ENCODE results near the gene OR5A1.

OR5A1 gene

GRCh38 chr11:59436169-59436568, at the start of gene OR5A1:
OR5A1 (plus strand) TSS chr11:59436469; CDS start chr11:59443169, 6,700 bp downstream.
- no peaks in the 10 kb centered on the region for H3K27me3 Mint-ChIP-seq
- no peaks in the 10 kb centered on the region for H3K9me3 Mint-ChIP-seq
- no peaks in the 10 kb centered on the region for H3K36me3 Mint-ChIP-seq (ENCODE audit: low read depth)
- intact Hi-C loops (cut with micrococcal nuclease), result no loop called here
- H3K4me3 Mint-ChIP-seq, result no peak within 1 kb of the TSS
- peaks cover 7% of the 10 kb centered on the region for H3K4me1 Mint-ChIP-seq (ENCODE audit: low read depth)
- no peak within 1 kb of the TSS for H3K27ac Mint-ChIP-seq

GRCh38 chr11:59394186-59394585, 42.1 kb upstream of the OR5A1 start:
- Mint-ChIP-seq H3K27ac (no peak overlapping the region), H3K36me3 (ENCODE audit: low read depth) (no peaks in the 10 kb centered on the region), H3K9me3 (no peaks in the 10 kb centered on the region), H3K4me1 (ENCODE audit: low read depth) (no peaks in the 10 kb centered on the region), H3K27me3 (no peaks in the 10 kb centered on the region), H3K4me3 (no peak overlapping the region)
- intact Hi-C loops (cut with micrococcal nuclease), result no loop called here

GRCh38 chr11:59400461-59401261, 35.6 kb upstream of the OR5A1 start:
- Mint-ChIP-seq H3K36me3 (ENCODE audit: low read depth) (no peaks in the 10 kb centered on the region), H3K9me3 (peaks cover 20% of the 10 kb centered on the region), H3K4me3 (no peak overlapping the region), H3K27ac (no peak overlapping the region), H3K27me3 (no peaks in the 10 kb centered on the region), H3K4me1 (ENCODE audit: low read depth) (no peaks in the 10 kb centered on the region)
- intact Hi-C loops (cut with micrococcal nuclease), result no loop called here

- intact Hi-C loops (cut with micrococcal nuclease), result no loop called here
- Mint-ChIP-seq H3K27me3 (no peaks in the 10 kb centered on the region), H3K27ac (no peak overlapping the region), H3K36me3 (ENCODE audit: low read depth) (no peaks in the 10 kb centered on the region), H3K4me3 (no peak overlapping the region), H3K4me1 (ENCODE audit: low read depth) (no peaks in the 10 kb centered on the region), H3K9me3 (peaks cover 20% of the 10 kb centered on the region)
These were observed 35.1 kb upstream of the OR5A1 start for GRCh38 chr11:59401262-59401552.

GRCh38 chr11:59403546-59403945, 32.7 kb upstream of the OR5A1 start:
- Mint-ChIP-seq H3K36me3 (ENCODE audit: low read depth) (no peaks in the 10 kb centered on the region), H3K9me3 (peaks cover 23% of the 10 kb centered on the region), H3K4me1 (ENCODE audit: low read depth) (no peaks in the 10 kb centered on the region), H3K27ac (no peak overlapping the region), H3K27me3 (no peaks in the 10 kb centered on the region), H3K4me3 (no peak overlapping the region)
- intact Hi-C loops (cut with micrococcal nuclease), result no loop called here

- H3K27me3 Mint-ChIP-seq, result peaks cover 4% of the 10 kb centered on the region
- intact Hi-C loops (cut with micrococcal nuclease), result no loop called here
- peaks cover 26% of the 10 kb centered on the region for H3K9me3 Mint-ChIP-seq
- no peak overlapping the region for H3K27ac Mint-ChIP-seq
- H3K4me1 Mint-ChIP-seq (ENCODE audit: low read depth), result peaks cover 12% of the 10 kb centered on the region
- H3K4me3 Mint-ChIP-seq, result no peak overlapping the region
- no peaks in the 10 kb centered on the region for H3K36me3 Mint-ChIP-seq (ENCODE audit: low read depth)
These were observed 22.6 kb upstream of the OR5A1 start for GRCh38 chr11:59413646-59414045.

- intact Hi-C loops (cut with micrococcal nuclease), result no loop called here
- Mint-ChIP-seq H3K27me3 (peaks cover 4% of the 10 kb centered on the region), H3K4me1 (ENCODE audit: low read depth) (peaks cover 12% of the 10 kb centered on the region), H3K9me3 (peaks cover 11% of the 10 kb centered on the region), H3K4me3 (no peak overlapping the region), H3K36me3 (ENCODE audit: low read depth) (no peaks in the 10 kb centered on the region), H3K27ac (no peak overlapping the region)
These were observed 21.2 kb upstream of the OR5A1 start for GRCh38 chr11:59415111-59415510.

GRCh38 chr11:59416613-59417012, 19.7 kb upstream of the OR5A1 start:
- Mint-ChIP-seq H3K4me3 (no peak overlapping the region), H3K9me3 (no peaks in the 10 kb centered on the region), H3K27ac (no peak overlapping the region), H3K4me1 (ENCODE audit: low read depth) (peaks cover 12% of the 10 kb centered on the region), H3K27me3 (peaks cover 4% of the 10 kb centered on the region), H3K36me3 (ENCODE audit: low read depth) (no peaks in the 10 kb centered on the region)
- intact Hi-C loops (cut with micrococcal nuclease), result no loop called here

GRCh38 chr11:59417023-59417422, 19.2 kb upstream of the OR5A1 start:
- H3K9me3 Mint-ChIP-seq, result no peaks in the 10 kb centered on the region
- H3K4me3 Mint-ChIP-seq, result no peak overlapping the region
- intact Hi-C loops (cut with micrococcal nuclease), result no loop called here
- H3K27me3 Mint-ChIP-seq, result peaks cover 4% of the 10 kb centered on the region
- H3K36me3 Mint-ChIP-seq (ENCODE audit: low read depth), result no peaks in the 10 kb centered on the region
- H3K27ac Mint-ChIP-seq, result no peak overlapping the region
- H3K4me1 Mint-ChIP-seq (ENCODE audit: low read depth), result peaks cover 12% of the 10 kb centered on the region

GRCh38 chr11:59418156-59418555, 18.1 kb upstream of the OR5A1 start:
- intact Hi-C loops (cut with micrococcal nuclease), result no loop called here
- no peak overlapping the region for H3K27ac Mint-ChIP-seq
- no peaks in the 10 kb centered on the region for H3K9me3 Mint-ChIP-seq
- H3K27me3 Mint-ChIP-seq, result peaks cover 4% of the 10 kb centered on the region
- peaks cover 8% of the 10 kb centered on the region for H3K4me1 Mint-ChIP-seq (ENCODE audit: low read depth)
- H3K4me3 Mint-ChIP-seq, result no peak overlapping the region
- no peaks in the 10 kb centered on the region for H3K36me3 Mint-ChIP-seq (ENCODE audit: low read depth)

GRCh38 chr11:59423835-59424234, 12.4 kb upstream of the OR5A1 start:
- H3K27me3 Mint-ChIP-seq, result no peaks in the 10 kb centered on the region
- intact Hi-C loops (cut with micrococcal nuclease), result no loop called here
- H3K36me3 Mint-ChIP-seq (ENCODE audit: low read depth), result no peaks in the 10 kb centered on the region
- no peak overlapping the region for H3K4me3 Mint-ChIP-seq
- no peaks in the 10 kb centered on the region for H3K9me3 Mint-ChIP-seq
- no peaks in the 10 kb centered on the region for H3K4me1 Mint-ChIP-seq (ENCODE audit: low read depth)
- H3K27ac Mint-ChIP-seq, result no peak overlapping the region

GRCh38 chr11:59425131-59425530, 11.1 kb upstream of the OR5A1 start:
- no peaks in the 10 kb centered on the region for H3K36me3 Mint-ChIP-seq (ENCODE audit: low read depth)
- H3K27me3 Mint-ChIP-seq, result no peaks in the 10 kb centered on the region
- intact Hi-C loops (cut with micrococcal nuclease), result loop anchor here (5.0 kb wide), 1 partner anchor 133 kb away; no protein-coding TSS in a partner anchor
- H3K9me3 Mint-ChIP-seq, result no peaks in the 10 kb centered on the region
- no peak overlapping the region for H3K27ac Mint-ChIP-seq
- no peak overlapping the region for H3K4me3 Mint-ChIP-seq
- no peaks in the 10 kb centered on the region for H3K4me1 Mint-ChIP-seq (ENCODE audit: low read depth)

GRCh38 chr11:59426361-59427067, 9.8 kb upstream of the OR5A1 start, which contains the start of gene OR5A2:
OR5A2 (minus strand) TSS chr11:59426413; CDS start chr11:59422953, 3,460 bp downstream.
- H3K36me3 Mint-ChIP-seq (ENCODE audit: low read depth), result no peaks in the 10 kb centered on the region
- H3K4me3 Mint-ChIP-seq, result no peak within 1 kb of the TSS
- no peak within 1 kb of the TSS for H3K27ac Mint-ChIP-seq
- intact Hi-C loops (cut with micrococcal nuclease), result loop anchor here (5.0 kb wide), 1 partner anchor 134 kb away; no protein-coding TSS in a partner anchor
- H3K4me1 Mint-ChIP-seq (ENCODE audit: low read depth), result no peaks in the 10 kb centered on the region
- no peaks in the 10 kb centered on the region for H3K27me3 Mint-ChIP-seq
- no peaks in the 10 kb centered on the region for H3K9me3 Mint-ChIP-seq

- H3K27ac Mint-ChIP-seq, result no peak overlapping the region
- no peaks in the 10 kb centered on the region for H3K36me3 Mint-ChIP-seq (ENCODE audit: low read depth)
- no peak overlapping the region for H3K4me3 Mint-ChIP-seq
- no peaks in the 10 kb centered on the region for H3K27me3 Mint-ChIP-seq
- no peaks in the 10 kb centered on the region for H3K4me1 Mint-ChIP-seq (ENCODE audit: low read depth)
- intact Hi-C loops (cut with micrococcal nuclease), result loop anchor here (5.0 kb wide), 1 partner anchor 135 kb away; no protein-coding TSS in a partner anchor
- H3K9me3 Mint-ChIP-seq, result no peaks in the 10 kb centered on the region
These were observed 9.2 kb upstream of the OR5A1 start for GRCh38 chr11:59427068-59427382.
